Astrocyte (in vitro differentiated cells and primary cell): ENCODE measurements around the gene TNFRSF12A. TPM values are rescaled to one million over a fixed set of nuclear protein-coding genes. Genes with fewer than 3 reads are reported as not detected.

Source experiments
- DNase-seq: peaks from one replicate; pipeline ENCODE4 v3.0.0-alpha.2; 2010; ENCODE audit warnings: low read depth
- FAIRE-seq: peaks from 2 replicates; lab custom pipeline; 2011; peaks lifted over from hg19 to GRCh38; lab: Jason Lieb, UNC
- H2AFZ ChIP-seq: 2 replicates; pipeline ENCODE4 v1.6.0; 2012; ENCODE audit warnings: low read depth, low read length, inconsistent platforms
- H3K27ac ChIP-seq: 2 replicates; pipeline ENCODE4 v1.5.1; 2011; ENCODE audit warnings: low read depth, low read length, inconsistent platforms
- H3K27me3 ChIP-seq: 2 replicates; pipeline ENCODE4 v1.6.0; 2011; ENCODE audit warnings: low read length, inconsistent platforms; ENCODE audit not compliant: insufficient read depth
- H3K36me3 ChIP-seq: 2 replicates; pipeline ENCODE4 v1.5.1; 2011; ENCODE audit warnings: low read length, inconsistent platforms; ENCODE audit not compliant: insufficient read depth
- H3K4me1 ChIP-seq: 2 replicates; pipeline ENCODE4 v1.5.1; 2011; ENCODE audit warnings: low read length, inconsistent platforms; ENCODE audit not compliant: insufficient read depth
- H3K4me2 ChIP-seq: 2 replicates; pipeline ENCODE4 v1.6.0; 2012; ENCODE audit warnings: low read length, inconsistent platforms
- H3K4me3 ChIP-seq: 2 replicates; pipeline ENCODE4 v1.5.1; 2011; ENCODE audit warnings: low read depth, mild to moderate bottlenecking, low read length, inconsistent platforms; ENCODE audit not compliant: insufficient read depth
- H3K79me2 ChIP-seq: 2 replicates; pipeline ENCODE4 v1.6.0; 2012; ENCODE audit warnings: mild to moderate bottlenecking, low read length, inconsistent platforms; ENCODE audit not compliant: insufficient read depth
- H3K9ac ChIP-seq: 2 replicates; pipeline ENCODE4 v1.6.0; 2012; ENCODE audit warnings: mild to moderate bottlenecking, low read length, inconsistent platforms
- H3K9me3 ChIP-seq: 2 replicates; pipeline ENCODE4 v1.5.1; 2012; ENCODE audit warnings: low read depth, mild to moderate bottlenecking, low read length, inconsistent platforms; ENCODE audit not compliant: insufficient read depth
- H4K20me1 ChIP-seq: 2 replicates; pipeline ENCODE4 v1.6.0; 2012; ENCODE audit warnings: low read length, inconsistent platforms; ENCODE audit not compliant: insufficient read depth
- H3K27ac Mint-ChIP-seq: one replicate; pipeline ENCODE4 v1.8.0; 2021; ENCODE audit warnings: mild to moderate bottlenecking, mixed read lengths; ENCODE audit not compliant: unreplicated experiment
- H3K27me3 Mint-ChIP-seq: one replicate; pipeline ENCODE4 v1.8.0; 2021; ENCODE audit warnings: low read depth, mixed read lengths; ENCODE audit not compliant: unreplicated experiment
- H3K36me3 Mint-ChIP-seq: one replicate; pipeline ENCODE4 v1.8.0; 2021; ENCODE audit warnings: low read depth, mixed read lengths; ENCODE audit not compliant: unreplicated experiment
- H3K4me1 Mint-ChIP-seq: one replicate; pipeline ENCODE4 v1.8.0; 2021; ENCODE audit warnings: low read depth, mixed read lengths; ENCODE audit not compliant: unreplicated experiment
- H3K4me3 Mint-ChIP-seq: one replicate; pipeline ENCODE4 v1.8.0; 2021; ENCODE audit warnings: mild to moderate bottlenecking, moderate library complexity, mixed read lengths; ENCODE audit not compliant: unreplicated experiment
- H3K9me3 Mint-ChIP-seq: one replicate; pipeline ENCODE4 v1.8.0; 2021; ENCODE audit warnings: mild to moderate bottlenecking, mixed read lengths; ENCODE audit not compliant: unreplicated experiment
- CTCF ChIP-seq: IDR thresholded peaks from 2 replicates; pipeline ENCODE4 v1.5.1; 2011; ENCODE audit warnings: low read depth, mild to moderate bottlenecking, inconsistent platforms, low read length, moderate library complexity; ENCODE audit not compliant: insufficient read depth
- EZH2 ChIP-seq: IDR thresholded peaks from 2 replicates; pipeline ENCODE4 v1.6.1; 2012; ENCODE audit warnings: mild to moderate bottlenecking, low read length, inconsistent platforms; ENCODE audit not compliant: insufficient read depth
- total RNA-seq: library from RNA; stranded (reverse); gene quantifications from 2 replicates; pipeline ENCODE4 v1.2.1, GENCODE V29; 2021

Gene TNFRSF12A
- total RNA-seq, 1 donor from 2014 or later, result 262 TPM

- H3K4me3 ChIP-seq, result no peak overlapping the region
- no peaks in the 10 kb centered on the region for H3K9me3 Mint-ChIP-seq
- peaks cover 5% of the 10 kb centered on the region for H4K20me1 ChIP-seq
- H3K79me2 ChIP-seq, result no peaks in the 10 kb centered on the region
- peaks cover 42% of the 10 kb centered on the region for H3K27me3 ChIP-seq
- no peaks in the 10 kb centered on the region for H3K36me3 Mint-ChIP-seq
- H3K9me3 ChIP-seq, result no peaks in the 10 kb centered on the region
- H3K9ac ChIP-seq, result no peak overlapping the region
- peaks cover 18% of the 10 kb centered on the region for H3K4me1 ChIP-seq
- TF ChIP-seq CTCF (no peak), EZH2 (no peak)
- peak overlapping the region; percentile 47 for H3K27ac Mint-ChIP-seq
- DNase-seq (no peak), FAIRE-seq (no peak)
- H3K4me3 Mint-ChIP-seq, result peak overlapping the region; percentile 65
- H3K4me2 ChIP-seq, result no peak overlapping the region
- peaks cover 2% of the 10 kb centered on the region for H3K27me3 Mint-ChIP-seq
- H3K27ac ChIP-seq, result no peak overlapping the region
- no peak overlapping the region for H2AFZ ChIP-seq
- H3K36me3 ChIP-seq, result no peaks in the 10 kb centered on the region
- peaks cover 17% of the 10 kb centered on the region for H3K4me1 Mint-ChIP-seq
Measured at GRCh38 chr16:3007957-3008689, 12.0 kb upstream of the TNFRSF12A start.

- Histone ChIP-seq H4K20me1 (peaks cover 5% of the 10 kb centered on the region), H3K27me3 (peaks cover 47% of the 10 kb centered on the region), H3K27ac (no peak overlapping the region), H3K36me3 (no peaks in the 10 kb centered on the region), H3K4me1 (peaks cover 22% of the 10 kb centered on the region), H3K9ac (no peak overlapping the region), H3K79me2 (no peaks in the 10 kb centered on the region), H2AFZ (no peak overlapping the region), H3K4me2 (no peak overlapping the region), H3K9me3 (no peaks in the 10 kb centered on the region), H3K4me3 (no peak overlapping the region)
- no peak for DNase-seq
- H3K27ac Mint-ChIP-seq, result no peak overlapping the region
- TF ChIP-seq CTCF (no peak), EZH2 (no peak)
- peaks cover 2% of the 10 kb centered on the region for H3K27me3 Mint-ChIP-seq
- H3K36me3 Mint-ChIP-seq, result no peaks in the 10 kb centered on the region
- no peaks in the 10 kb centered on the region for H3K9me3 Mint-ChIP-seq
- peaks cover 17% of the 10 kb centered on the region for H3K4me1 Mint-ChIP-seq
- no peak for FAIRE-seq
- peak overlapping the region; percentile 65 for H3K4me3 Mint-ChIP-seq
Measured at GRCh38 chr16:3008690-3009037, 11.5 kb upstream of the TNFRSF12A start.

GRCh38 chr16:3009568-3010390 lies 10.4 kb upstream of the TNFRSF12A start:
- Mint-ChIP-seq H3K4me1 (peaks cover 17% of the 10 kb centered on the region), H3K9me3 (no peaks in the 10 kb centered on the region), H3K36me3 (no peaks in the 10 kb centered on the region), H3K4me3 (peak overlapping the region; percentile 34), H3K27me3 (peaks cover 2% of the 10 kb centered on the region), H3K27ac (peak overlapping the region; percentile 18)
- Histone ChIP-seq H3K9ac (no peak overlapping the region), H3K27me3 (peaks cover 50% of the 10 kb centered on the region), H3K27ac (no peak overlapping the region), H3K36me3 (no peaks in the 10 kb centered on the region), H4K20me1 (peaks cover 5% of the 10 kb centered on the region), H3K4me3 (no peak overlapping the region), H3K4me1 (peaks cover 22% of the 10 kb centered on the region), H3K4me2 (peak overlapping the region; percentile 41), H3K79me2 (no peaks in the 10 kb centered on the region), H3K9me3 (no peaks in the 10 kb centered on the region), H2AFZ (peak overlapping the region; percentile 18)
- no peak for FAIRE-seq
- TF ChIP-seq EZH2, result no peak
- TF ChIP-seq CTCF, result no peak
- DNase-seq, result no peak
